RPMI7951 (cell line): ENCODE data around the gene KCMF1. TPM values are rescaled to one million over a fixed set of nuclear protein-coding genes. Genes with fewer than 3 reads are reported as not detected.

Experiments
- DNase-seq: peaks from one replicate; pipeline ENCODE4 v3.0.0-alpha.2; 2012; ENCODE audit warnings: low read depth
- total RNA-seq: library from RNA; depleted of rRNA; stranded (reverse); fragments of >200 nt; shearing (Covaris generic); gene quantifications from 2 replicates; pipeline ENCODE4 v1.2.3, GENCODE V29; 2014; rRNA removed

Gene KCMF1
- total RNA-seq, 1 experiment from 2014 or later: 48.3 TPM

- DNase-seq: no peak
Observed at GRCh38 chr2:85078536-85078935, 107.6 kb downstream of the KCMF1 start.

GRCh38 chr2:85083092-85083491 is 112.1 kb downstream of the KCMF1 start:
- no peak for DNase-seq

GRCh38 chr2:85085563-85085962 is 114.6 kb downstream of the KCMF1 start:
- DNase-seq: no peak

- DNase-seq: no peak
Observed at GRCh38 chr2:85087541-85087940, 116.6 kb downstream of the KCMF1 start.

- DNase-seq: no peak
Observed at GRCh38 chr2:85088921-85089320, 118.0 kb downstream of the KCMF1 start.

GRCh38 chr2:85089585-85089984 is 118.6 kb downstream of the KCMF1 start:
- DNase-seq: no peak

- no peak for DNase-seq
Observed at GRCh38 chr2:85091838-85092237, 120.9 kb downstream of the KCMF1 start.

GRCh38 chr2:85095094-85095493 is 124.1 kb downstream of the KCMF1 start:
- peak; percentile 33 for DNase-seq

- peak; percentile 22 for DNase-seq
Observed at GRCh38 chr2:85096616-85097015, 125.7 kb downstream of the KCMF1 start.

GRCh38 chr2:85104228-85104627 is 133.3 kb downstream of the KCMF1 start:
- no peak for DNase-seq

GRCh38 chr2:85106489-85107180 is 135.7 kb downstream of the KCMF1 start:
- DNase-seq: peak; percentile 39

Other genes starting within 250 kb of the KCMF1 start
- gene TRABD2A, start 90.1 kb upstream of the KCMF1 start, total RNA-seq: 5.3 and 7.1 TPM in 2 replicates
- gene TMSB10, start 65.5 kb upstream of the KCMF1 start, total RNA-seq: 10,908 and 12,539 TPM in 2 replicates
- gene TCF7L1, start 162.2 kb downstream of the KCMF1 start, total RNA-seq: 0.39 TPM in 1 of 2 replicates, not detected in the other